CD4-positive, alpha-beta T cell treated with Interleukin-15 for 4 hours (primary cell): ENCODE data around the gene SV2C.

Experiments
- DNase-seq: peaks from one replicate; pipeline ENCODE4 v3.0.0-alpha.2; 2020; ENCODE audit warnings: low spot score

Gene SV2C

DNA sequence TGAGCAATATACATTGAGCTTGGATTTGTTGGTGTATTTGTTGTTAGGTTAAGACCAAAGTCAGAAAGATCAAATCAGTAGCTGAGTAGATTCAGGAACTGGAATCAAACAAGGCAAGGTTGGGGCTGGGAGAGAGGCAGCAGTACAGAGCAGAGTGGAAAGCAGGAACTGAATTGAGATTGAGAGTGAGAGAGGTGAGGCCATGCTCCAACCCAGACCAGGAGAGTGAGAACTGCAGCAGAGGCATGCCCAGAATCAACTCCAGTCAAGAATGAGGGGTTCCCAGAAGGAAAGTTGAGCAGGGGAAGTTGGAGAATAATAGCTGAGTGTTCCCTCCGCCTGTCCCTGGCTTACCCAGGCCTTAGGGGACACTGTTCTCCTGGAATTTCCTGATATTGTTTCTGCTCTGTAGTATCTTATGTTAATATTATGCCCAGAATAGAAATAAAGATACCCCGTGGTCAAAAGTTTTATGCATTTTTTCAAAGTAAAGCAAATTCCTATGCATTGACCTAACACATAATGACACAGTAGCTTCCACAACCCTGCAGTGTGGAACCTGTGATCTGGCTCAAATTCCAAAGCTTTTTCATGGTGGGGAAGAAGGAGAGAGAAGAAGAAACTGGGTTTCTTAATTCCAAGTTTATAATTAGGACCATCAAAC lies 82.7 kb downstream of the SV2C start:
- no peak for DNase-seq

DNA sequence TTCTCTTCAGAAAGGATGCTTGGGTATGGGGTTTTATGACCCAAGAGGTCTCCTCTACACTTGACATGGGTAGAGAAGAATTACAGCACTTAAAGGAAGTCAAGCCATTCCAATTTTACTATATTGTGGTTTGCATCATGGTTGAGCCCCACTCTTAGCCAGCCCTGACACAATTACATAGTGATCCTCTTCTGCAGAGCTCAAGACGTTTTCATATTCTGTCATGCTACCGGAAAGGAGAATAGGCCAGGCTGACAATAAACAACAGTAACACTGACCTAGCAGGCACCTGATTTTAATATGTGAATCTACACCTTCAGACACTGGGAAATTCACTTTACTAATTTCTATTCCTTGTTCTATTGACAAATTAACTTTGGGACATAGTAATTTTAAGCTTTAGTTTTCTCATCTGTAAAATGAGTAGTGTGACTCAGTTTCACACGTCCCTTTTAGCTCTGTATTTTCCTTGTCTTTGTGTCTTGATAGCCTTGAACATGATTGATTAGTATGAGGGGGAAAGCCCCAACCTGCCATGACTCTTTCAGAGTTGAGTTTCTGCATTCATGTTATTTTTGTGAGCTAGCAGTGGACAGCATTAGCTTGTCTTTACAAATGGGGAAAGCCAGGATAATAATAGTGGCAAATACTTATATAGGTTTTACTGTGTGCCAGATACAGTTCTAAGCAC lies 83.8 kb downstream of the SV2C start:
- no peak for DNase-seq

DNA sequence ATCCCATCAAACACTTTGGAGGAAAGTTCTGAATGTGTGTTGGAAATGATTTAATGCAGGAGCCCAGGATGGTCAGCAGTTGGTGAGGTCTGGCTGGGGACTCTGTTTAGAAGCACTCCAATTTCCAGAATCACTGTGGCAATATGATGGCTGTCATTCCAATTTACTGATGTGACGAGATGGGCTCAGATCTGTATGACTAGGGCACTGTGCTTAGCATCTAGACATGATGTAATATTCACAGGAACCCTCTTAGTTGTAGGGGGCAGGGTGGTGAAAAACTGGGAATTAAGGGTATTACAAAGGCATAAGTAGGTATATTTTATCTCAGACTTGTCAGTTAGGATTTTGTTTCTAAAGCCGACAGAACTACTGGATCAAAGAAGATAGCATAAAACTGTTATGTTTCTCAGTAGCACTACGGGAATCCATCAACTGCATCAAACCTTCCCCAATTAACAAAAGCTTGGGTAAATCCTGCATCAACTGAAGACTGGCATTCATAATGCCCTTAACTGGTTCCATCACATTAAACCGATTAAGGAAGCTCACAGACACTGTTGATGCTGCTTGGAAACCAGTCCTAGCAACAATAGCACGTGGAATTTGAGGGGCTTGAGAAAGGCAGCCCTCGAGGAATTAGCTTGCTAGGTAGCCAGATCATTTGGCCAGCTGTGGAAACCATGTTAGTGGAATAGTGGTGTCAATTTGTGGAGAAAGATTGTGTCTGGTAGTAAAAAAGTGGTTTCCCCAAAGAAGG lies 86.1 kb downstream of the SV2C start:
- DNase-seq, result no peak

DNA sequence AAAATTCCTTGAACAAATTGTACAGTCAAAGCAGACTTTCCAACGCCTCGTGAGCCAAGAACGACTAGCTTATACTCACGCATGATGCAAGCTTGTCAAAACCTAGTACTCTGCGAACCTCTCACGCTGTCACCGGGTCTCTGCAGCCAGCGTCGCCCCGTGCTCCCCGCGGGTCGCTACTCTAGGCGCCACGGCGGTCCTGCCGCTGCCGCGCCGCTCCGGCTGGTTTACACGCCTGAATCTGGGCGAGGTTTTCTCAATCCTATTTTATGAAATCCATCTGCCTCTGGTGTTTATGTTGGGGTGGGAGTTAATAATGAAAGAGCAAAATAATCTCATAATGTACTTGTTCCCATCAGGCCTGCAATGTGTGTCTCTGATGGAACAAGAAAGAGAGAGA lies 90.9 kb downstream of the SV2C start:
- DNase-seq, result no peak

DNA sequence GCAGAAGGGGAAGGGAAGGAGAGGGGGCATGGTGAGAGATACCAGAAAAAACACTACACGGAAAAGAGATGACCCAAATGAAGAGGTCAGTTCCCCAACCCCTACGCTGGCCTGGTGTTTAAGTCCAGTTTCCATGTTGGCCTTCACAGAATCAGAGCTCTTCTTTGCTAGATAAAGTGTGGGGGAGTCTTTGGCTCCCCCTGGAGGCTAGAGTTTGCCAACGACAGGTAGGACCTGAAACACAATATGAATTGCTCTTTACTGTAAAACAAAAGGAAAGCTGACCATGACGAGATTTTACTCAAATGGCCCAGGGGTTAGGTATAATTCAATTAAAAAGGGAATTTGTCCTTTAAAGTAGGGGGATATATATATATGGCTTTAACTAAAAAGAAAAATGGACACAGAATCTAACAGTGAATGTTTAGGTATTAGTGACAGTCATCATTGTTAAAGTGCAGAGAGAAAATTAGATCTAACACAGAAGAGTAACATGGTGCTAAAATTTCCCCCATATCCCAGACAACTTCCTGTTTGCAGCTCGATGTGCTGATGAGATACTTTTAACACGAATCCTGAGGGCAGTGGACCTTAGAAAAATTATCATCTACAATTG lies 92.0 kb downstream of the SV2C start:
- DNase-seq, result peak; percentile 56

DNA sequence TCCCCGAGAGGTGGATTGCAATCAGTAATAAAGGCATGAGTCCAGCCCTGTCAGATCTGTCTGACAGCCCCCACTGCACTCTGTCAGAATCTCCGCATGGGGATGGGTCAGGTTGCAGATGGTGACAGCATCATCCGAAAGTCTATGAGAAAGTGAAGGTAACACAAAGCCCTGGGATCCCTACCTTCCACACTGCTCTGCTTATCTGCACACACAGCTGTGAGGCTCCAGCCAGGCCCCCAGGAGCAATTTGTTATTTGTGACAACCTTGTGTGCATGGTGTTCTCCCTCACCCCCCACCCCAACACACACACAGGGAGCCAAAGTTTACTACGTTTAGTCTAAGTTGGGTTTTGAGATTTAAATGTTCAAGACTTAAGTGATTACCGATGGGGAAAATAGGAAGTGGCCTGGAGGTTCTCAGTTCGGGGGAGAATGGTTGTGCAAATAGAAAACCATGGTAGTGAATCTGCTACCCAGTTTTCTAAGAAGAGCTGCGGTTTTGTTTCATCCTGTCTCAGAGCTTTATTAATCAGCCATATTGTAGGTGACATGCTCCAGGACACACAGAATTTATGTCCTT lies 92.7 kb downstream of the SV2C start:
- DNase-seq, result peak; percentile 34

DNA sequence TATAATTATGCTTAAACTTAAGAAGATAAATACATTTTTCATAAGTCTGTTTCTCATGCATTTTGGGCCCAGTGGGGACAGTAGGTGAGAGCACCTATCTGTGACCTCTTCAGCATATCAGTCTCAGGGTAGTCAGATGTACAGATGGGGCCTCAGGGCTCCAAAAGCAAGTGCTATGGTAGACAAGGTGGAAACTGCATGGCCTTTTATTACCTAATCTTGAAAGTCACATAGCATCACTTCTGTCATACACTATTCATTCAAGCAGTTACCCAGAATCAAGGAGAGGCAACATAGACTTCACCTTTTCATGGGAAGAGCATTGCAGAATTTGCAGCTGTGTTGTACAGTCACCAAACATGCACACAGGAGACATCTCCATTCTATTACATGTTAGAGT lies 94.8 kb downstream of the SV2C start:
- no peak for DNase-seq

DNA sequence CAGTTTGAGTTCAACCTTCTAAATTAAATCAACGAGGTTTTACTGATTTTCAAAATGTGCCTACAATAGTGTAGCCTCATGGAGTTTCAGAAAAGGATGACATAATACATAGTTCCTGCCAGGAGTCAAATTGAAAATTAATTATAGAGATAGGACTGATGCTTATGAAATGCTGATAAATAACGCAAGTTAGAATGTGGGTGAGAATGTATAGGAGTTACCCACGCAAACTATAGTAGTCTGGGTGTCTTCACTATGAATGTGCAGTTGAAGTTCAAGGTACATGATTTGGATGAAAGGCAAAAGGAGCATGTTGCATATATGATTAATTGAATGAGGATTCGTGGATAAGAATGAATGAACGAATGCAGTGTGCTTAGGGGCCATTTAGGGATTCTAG lies 95.7 kb downstream of the SV2C start:
- DNase-seq, result no peak

DNA sequence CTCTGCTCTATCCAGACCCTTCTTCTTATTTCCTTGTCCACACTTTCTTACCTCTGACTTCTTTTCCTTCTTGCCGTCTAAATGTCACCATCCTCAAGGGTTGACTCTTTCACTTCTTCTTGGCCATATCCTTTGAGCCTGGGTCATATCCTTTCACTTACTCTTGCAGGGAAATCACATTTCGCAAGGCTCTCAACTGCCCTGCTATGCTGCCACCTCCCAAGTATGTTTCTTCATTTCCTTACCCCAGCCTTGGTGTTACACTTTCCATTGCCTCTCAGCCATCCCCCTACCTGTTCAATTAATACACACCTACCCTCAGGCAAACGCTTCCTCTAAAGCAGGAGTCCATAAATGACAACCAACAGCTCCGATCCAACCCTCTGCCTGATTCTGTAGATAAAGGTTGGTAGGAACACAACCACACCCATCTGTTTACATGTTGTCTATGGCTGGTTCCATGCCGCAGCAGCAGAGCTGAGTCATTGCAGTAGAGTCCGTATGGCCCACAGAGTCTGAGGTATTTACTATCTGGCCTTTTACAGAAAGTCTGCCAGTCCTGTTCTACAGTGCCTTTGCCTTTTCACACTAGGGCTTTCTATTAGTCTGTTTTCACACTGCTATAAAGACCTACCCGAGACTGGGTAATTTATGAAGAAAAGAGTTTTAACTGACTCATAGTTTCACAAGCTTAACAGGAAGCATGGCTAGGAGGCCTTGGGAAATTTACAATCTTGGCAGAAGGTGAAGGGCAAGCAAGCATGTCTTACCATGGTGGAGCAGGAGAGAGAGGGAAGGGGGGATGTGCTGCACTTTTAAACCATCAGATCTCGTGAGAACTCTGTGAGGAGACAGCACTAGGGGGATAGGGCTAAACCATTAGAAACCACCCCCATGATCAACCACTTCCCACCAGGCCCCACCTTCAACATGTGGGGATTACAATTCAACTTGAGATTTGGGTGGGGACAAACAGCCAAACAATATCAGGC lies 97.9 kb downstream of the SV2C start:
- DNase-seq, result peak; percentile 15

DNA sequence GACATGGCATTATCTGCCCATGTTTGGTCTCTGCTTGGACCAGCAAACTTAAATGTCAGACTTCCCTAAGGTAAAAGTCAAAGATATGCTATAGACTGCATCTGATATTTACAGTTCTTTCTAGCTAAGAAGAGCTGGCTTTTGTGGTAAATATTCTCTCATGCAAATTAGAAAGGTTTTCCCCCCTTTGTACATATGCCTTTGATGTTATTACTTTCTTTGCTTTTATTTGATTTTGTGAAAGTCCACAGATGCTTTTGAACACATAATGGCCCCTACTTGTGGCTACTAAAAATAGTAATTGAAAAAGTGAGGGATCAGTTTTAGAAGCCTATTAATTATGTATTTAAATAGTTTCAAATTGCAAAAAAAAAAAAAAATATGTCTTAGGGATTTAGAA lies 104.2 kb downstream of the SV2C start:
- DNase-seq, result no peak

DNA sequence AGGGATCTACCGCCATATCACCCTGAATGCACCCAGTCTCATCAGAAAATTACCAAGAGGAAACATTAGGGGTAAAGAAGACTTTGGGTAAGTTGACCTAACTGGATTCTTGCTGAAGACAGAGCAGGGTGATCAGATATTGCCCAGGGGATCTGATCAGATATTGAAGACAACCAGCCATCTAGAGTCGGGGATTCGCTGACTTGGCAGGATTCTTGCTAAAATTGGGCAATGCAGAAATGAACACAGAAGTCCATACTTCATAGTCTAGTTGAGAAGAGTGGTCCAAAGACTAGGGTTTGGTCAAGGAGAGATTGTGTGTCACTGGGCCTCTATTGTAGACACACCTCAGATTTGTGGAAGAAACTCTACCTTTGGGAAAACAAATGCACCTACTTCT lies 107.2 kb downstream of the SV2C start:
- no peak for DNase-seq

DNA sequence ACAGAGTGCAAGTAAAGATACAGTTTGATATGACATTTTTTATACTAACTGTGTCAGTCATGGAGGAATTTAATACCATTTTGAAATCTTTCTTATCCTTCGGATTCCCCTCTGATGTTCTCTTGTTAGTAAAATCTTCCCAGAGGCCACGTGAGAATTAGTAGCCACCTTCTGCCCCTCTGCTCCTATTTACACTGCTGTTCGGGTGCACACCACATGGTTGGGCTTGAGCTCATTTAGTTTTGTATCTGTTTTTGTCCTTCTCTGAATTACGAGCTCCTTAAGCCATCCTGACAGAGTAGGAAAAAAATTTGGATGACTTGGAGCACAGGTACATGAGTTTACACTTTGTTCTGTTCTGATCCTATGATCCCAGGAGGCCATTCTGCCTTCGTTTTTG lies 109.7 kb downstream of the SV2C start:
- DNase-seq, result no peak

DNA sequence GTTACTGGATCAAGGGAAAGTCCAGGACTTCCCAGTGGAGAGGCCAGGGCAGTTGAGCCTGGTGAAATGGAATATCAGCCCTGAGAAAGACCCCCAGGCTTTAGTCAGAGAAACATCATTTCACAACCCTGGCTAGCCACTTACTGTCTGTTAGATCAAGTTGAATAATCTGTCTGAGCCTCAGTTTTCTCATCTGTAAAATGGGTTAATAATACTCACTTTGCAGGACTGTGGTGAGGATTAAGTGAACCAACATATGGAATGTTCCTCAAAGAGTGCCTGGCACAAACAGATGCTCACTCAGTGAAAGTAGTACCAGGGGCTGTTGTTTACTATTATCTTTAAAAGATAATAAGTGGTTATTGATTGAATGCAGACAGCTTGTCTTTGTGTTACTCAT lies 110.5 kb downstream of the SV2C start:
- DNase-seq, result no peak

DNA sequence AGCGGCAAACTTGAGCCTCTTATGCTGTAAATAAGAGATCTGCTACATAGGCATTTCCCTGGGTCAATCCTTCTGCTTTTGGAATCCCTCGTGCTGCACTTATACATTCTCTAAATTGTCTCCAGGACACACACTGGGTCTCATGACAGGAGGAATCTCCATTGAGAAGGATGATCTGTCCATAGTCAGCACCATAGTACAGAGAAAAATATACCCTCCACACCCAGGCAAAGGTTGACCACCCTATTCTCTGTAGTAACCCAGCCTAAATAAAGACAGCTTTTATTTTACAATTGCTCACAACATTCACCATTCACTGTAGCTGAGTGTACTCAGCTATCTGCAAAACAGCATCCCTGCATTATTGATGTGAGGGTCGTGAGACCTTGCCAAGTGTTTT lies 111.2 kb downstream of the SV2C start:
- DNase-seq, result no peak

DNA sequence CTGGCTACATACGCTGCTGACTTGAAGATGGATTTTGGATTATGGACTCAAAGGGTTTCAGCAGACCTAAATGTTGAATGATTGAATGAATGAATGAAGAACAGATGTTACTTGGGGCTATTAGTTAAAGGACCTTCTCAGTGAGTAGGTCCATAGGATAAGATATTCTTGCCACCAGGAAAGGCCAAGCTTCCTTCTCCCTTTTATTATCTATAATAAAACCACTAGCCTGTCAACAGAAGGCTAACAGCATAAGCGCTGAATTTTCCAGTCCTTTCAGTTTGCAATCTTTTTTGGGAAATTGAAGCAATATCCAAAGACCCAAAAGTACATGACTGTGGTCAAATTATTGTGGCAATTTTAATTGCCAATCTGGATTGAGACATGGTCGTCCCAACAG lies 113.3 kb downstream of the SV2C start:
- DNase-seq, result no peak

DNA sequence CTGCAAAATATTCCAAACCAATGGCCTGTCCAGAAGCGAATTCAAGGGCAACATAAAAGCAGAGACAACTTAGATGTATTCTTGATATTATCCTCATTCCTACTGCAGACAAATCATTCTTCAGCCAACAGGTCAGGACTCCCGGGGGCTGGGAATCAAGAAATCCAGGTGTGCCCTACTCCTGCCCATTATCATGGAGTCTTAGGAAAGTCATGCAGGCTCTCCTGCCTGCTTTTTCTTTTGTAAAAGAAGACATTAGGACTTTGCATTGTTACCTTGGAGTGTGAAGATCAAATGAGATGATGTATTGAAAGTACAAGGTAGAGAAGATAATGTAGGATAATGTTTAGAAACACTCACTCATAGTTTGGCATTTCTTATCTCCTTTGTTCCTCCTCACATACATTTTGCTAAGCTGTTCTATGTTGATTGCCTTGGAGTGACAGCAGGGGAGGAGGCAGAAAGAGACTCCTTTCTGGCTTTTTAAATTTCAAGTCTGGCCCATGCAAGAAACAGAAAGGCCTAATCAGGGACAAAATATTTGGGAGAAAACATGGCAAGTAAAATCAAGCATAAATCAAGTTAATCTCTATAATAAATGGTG lies 113.8 kb downstream of the SV2C start:
- no peak for DNase-seq

DNA sequence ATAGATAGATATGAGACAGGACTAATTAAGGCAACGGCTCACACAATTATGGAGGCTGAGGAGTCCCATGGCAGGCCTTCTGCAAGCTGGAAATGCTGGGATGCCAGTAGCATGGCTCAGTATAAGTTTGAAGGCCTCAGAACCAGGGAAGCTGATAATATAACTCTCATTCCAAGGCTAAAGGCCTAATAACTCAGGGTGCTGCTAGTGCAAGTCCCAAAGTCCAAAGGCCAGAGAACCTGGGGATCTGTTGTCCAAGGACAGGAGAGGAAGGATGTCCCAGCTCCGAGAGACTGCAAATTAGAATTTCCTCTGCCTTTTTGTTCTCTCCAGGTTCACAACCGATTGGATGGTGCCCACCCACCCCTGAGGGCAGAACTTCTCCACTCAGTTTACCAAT lies 114.5 kb downstream of the SV2C start:
- no peak for DNase-seq

DNA sequence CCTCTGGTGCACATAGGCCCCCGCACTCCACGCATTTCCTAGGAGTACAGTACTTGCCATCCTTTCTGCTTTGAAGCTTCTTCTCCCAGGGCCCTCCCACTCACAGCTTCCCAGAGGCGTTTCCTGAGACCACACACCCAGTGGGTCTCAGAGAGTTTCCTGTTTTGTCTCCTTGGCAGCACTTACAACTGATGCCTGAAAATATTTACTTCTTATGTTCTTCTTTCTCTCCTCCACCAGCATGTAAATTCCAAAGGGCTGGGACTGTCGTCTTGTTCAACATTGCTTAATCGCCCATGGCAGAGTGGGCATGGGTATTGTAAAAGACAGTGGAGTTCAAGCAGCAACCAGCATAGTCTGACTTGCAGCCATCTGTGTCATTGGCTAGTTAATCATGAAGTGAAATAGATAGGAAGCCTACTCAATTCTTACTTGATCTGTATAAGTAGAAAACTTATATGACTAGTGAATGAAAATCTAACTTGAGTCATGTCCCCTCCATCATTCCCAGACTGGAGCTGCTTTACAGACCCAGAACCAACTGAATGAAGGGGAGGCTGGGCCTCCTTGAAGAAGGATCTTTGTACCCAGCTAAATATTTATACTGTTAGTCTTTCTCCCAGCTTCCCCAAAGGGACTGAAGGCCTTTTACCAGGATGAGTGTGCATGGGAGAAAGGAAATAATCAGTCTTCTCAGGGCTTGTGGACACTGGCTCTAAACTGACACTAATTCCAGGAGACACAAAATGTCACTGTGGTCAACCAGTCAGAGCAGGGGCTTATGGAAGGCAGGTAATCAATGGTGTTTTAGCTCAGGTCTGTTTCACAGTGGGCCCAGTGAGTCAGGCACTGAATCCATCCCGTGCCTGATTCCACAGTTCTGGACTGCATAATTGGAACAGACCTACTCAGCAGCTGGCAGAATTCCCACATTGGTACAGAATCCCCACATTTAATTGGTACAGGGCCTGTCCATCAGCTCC lies 116.4 kb downstream of the SV2C start:
- DNase-seq, result no peak

DNA sequence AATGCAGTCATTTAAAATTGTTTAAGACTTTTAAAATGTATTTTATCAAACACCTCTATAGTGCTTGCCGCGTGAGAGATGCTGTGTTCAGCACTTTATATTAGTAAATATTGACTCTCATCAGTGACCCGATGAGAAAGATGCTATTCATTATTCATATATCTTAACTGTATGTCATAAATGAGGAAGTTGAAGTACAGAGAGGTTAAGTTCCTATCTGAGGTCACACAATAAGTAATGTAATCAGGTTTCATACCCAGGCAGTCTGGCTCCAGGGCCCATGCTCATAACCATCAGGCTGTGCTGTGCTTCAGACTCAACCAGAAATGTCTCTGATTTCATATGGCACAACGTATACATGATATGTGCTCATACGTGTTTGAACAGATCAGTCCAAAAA lies 119.0 kb downstream of the SV2C start:
- DNase-seq, result no peak

DNA sequence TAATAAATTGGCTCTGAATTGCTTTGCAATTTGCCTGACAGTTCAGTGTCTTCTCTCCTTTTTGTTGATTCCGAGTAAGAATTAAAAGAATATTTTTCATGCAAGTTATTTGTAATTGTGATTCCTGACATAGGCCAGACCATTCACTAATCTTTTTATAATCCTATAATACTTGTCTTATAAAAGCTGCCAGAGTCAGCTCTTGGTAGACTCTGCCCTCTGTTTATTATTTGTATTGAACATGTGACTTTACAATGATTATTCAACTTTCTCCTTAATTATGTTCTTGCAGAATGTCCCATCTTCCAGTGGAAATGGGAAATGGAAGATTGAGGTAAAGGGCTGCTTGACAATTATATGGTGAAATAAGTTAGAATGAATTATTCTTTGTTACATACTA lies 121.0 kb downstream of the SV2C start:
- DNase-seq, result no peak
